Keratinocyte (primary cell): Measurements from ENCODE around the gene YPEL1. TPM values are rescaled to one million over a fixed set of nuclear protein-coding genes. Genes with fewer than 3 reads are reported as not detected.
"Not testable (repeated sequence)": the region's sequence is repeated elsewhere in the genome, so short reads cannot be mapped to it uniquely, and the experiment has no call there.

Source experiments
- DNase-seq: peaks from one replicate; pipeline ENCODE4 v3.0.0-alpha.2; 2011; ENCODE audit warnings: low read depth, missing footprints, low spot score
- FAIRE-seq: peaks from 2 replicates; lab custom pipeline; 2011; peaks lifted over from hg19 to GRCh38; lab: Jason Lieb, UNC
- H2AFZ ChIP-seq: 2 replicates; pipeline ENCODE4 v1.6.0; 2012; ENCODE audit warnings: low read length, control low read depth, inconsistent platforms; ENCODE audit not compliant: control insufficient read depth
- H3K27ac ChIP-seq: 2 replicates; pipeline ENCODE4 v1.5.1; 2011; ENCODE audit warnings: low read length; ENCODE audit not compliant: control insufficient read depth, insufficient read depth
- H3K27me3 ChIP-seq: 3 replicates; pipeline ENCODE4 v1.6.0; 2011; ENCODE audit warnings: low read length; ENCODE audit not compliant: control insufficient read depth, insufficient read depth; ENCODE audit errors: extremely low read depth
- H3K36me3 ChIP-seq, 2 experiments: 2 replicates in 1 of 2; 3 replicates in 1 of 2; pipeline ENCODE4 v1.5.1; 2011; ENCODE audit warnings: low read length in 2 of 2, mild to moderate bottlenecking in 1 of 2; ENCODE audit not compliant: control insufficient read depth in 2 of 2, insufficient read depth in 2 of 2; ENCODE audit errors: extremely low read depth in 1 of 2
- H3K4me1 ChIP-seq: 3 replicates; pipeline ENCODE4 v1.5.1; 2011; ENCODE audit warnings: low read length; ENCODE audit not compliant: control insufficient read depth, insufficient read depth; ENCODE audit errors: extremely low read depth
- H3K4me2 ChIP-seq: 3 replicates; pipeline ENCODE4 v1.6.0; 2011; ENCODE audit warnings: low read depth, low read length; ENCODE audit not compliant: control insufficient read depth, insufficient read depth; ENCODE audit errors: extremely low read depth
- H3K4me3 ChIP-seq, 3 experiments: fragments of 200-600 bp in 1 of 3; sonication (generic) in 1 of 3; 2 replicates in 2 of 3; 3 replicates in 1 of 3; pipeline ENCODE4 v1.5.1; 2011 to 2016; ENCODE audit warnings: low read length in 3 of 3, mild to moderate bottlenecking in 3 of 3, control low read depth in 2 of 3, inconsistent platforms in 1 of 3, low read depth in 1 of 3, mixed read lengths in 1 of 3, mixed run types in 1 of 3, moderate library complexity in 1 of 3; ENCODE audit not compliant: control insufficient read depth in 2 of 3, insufficient read depth in 2 of 3; ENCODE audit errors: extremely low read depth in 1 of 3
- H3K79me2 ChIP-seq: 2 replicates; pipeline ENCODE4 v1.6.0; 2012; ENCODE audit warnings: low read length; ENCODE audit not compliant: control insufficient read depth, insufficient read depth
- H3K9ac ChIP-seq: 3 replicates; pipeline ENCODE4 v1.6.0; 2011; ENCODE audit warnings: low read length; ENCODE audit not compliant: control insufficient read depth, insufficient read depth; ENCODE audit errors: extremely low read depth
- H3K9me1 ChIP-seq: 3 replicates; pipeline ENCODE4 v1.6.0; 2011; ENCODE audit warnings: low read length; ENCODE audit not compliant: control insufficient read depth, insufficient read depth; ENCODE audit errors: extremely low read depth
- H3K9me3 ChIP-seq: 2 replicates; pipeline ENCODE4 v1.5.1; 2012; ENCODE audit warnings: low read depth, low read length; ENCODE audit not compliant: control insufficient read depth
- H4K20me1 ChIP-seq: 3 replicates; pipeline ENCODE4 v1.6.0; 2011; ENCODE audit warnings: low read length; ENCODE audit not compliant: control insufficient read depth, insufficient read depth; ENCODE audit errors: extremely low read depth
- CTCF ChIP-seq, 3 experiments: IDR thresholded peaks in 1 of 3; conservative IDR thresholded peaks in 1 of 3; optimal IDR thresholded peaks in 1 of 3; 2 replicates in 2 of 3; 3 replicates in 1 of 3; pipeline versions ENCODE3 to v1.5.1; 2011; ENCODE audit warnings: low read length in 3 of 3, mild to moderate bottlenecking in 3 of 3, moderate library complexity in 2 of 3, control low read depth in 1 of 3, inconsistent platforms in 1 of 3; ENCODE audit not compliant: insufficient read depth in 2 of 3; ENCODE audit errors: extremely low read depth in 1 of 3
- EZH2 ChIP-seq: IDR thresholded peaks from one replicate; pipeline ENCODE4 v1.6.1; 2012; ENCODE audit warnings: inconsistent platforms, mild to moderate bottlenecking, low read length, moderate library complexity
- dilution Hi-C: fragments of 300-500 bp; cut with MboI; formaldehyde crosslinking; loops from one replicate; pipeline ENCODE4 v1.7.0; 2020; ENCODE audit warnings: low sequenced_read_pairs; ENCODE audit not compliant: extremely low pct_ligation_motif_present
- polyA plus RNA-seq, 5 experiments: library from polyadenylated mRNA; depleted of rRNA in 3 of 5; stranded (reverse) in 3 of 5; stranded (forward) in 1 of 5; unstranded in 1 of 5; fragments of >200 nt; gene quantifications; 1 replicate in 1 of 5; 2 replicates in 3 of 5; 3 replicates in 1 of 5; pipeline versions ENCODE4 v1.2.1 to v1.2.3, GENCODE V29; 2011 to 2012; ENCODE audit warnings: missing spikeins in 2 of 5, low read depth in 1 of 5, low replicate concordance in 1 of 5

Gene YPEL1
- polyA plus RNA-seq, 1 donor (not counting 4 experiments of a cell fraction or from before 2014, with no cell fraction given) = 0.03 TPM

GRCh38 chr22:21725956-21726649 lies 9.5 kb downstream of the YPEL1 start:
- no peak overlapping the region for H2AFZ ChIP-seq
- no peak overlapping the region for H3K4me3 ChIP-seq
- H4K20me1 ChIP-seq = no peaks in the 10 kb centered on the region
- no peak overlapping the region for H3K9ac ChIP-seq
- TF ChIP-seq CTCF (optimal IDR thresholded peaks at IDR 0.05 in 1 of 3, IDR thresholded peaks at IDR 0.05 in 1 of 3, conservative IDR thresholded peaks at IDR 0.05 in 1 of 3; ENCODE audit: extremely low read depth in 1 of 3, insufficient read depth in 2 of 3, low read length in 3 of 3) (no peak), EZH2 (no peak)
- H3K79me2 ChIP-seq = no peaks in the 10 kb centered on the region
- no peaks in the 10 kb centered on the region for H3K27me3 ChIP-seq
- dilution Hi-C loops = no loop called here
- FAIRE-seq = no peak
- H3K9me1 ChIP-seq = no peaks in the 10 kb centered on the region
- no peak overlapping the region for H3K4me2 ChIP-seq
- H3K27ac ChIP-seq = no peak overlapping the region
- no peaks in the 10 kb centered on the region for H3K4me1 ChIP-seq
- DNase-seq = no peak
- H3K36me3 ChIP-seq = no peaks in the 10 kb centered on the region
- no peaks in the 10 kb centered on the region for H3K9me3 ChIP-seq

GRCh38 chr22:21724496-21724895 lies 11.1 kb downstream of the YPEL1 start:
- H3K9me1 ChIP-seq, H3K9ac ChIP-seq, H3K27ac ChIP-seq, H3K4me1 ChIP-seq, H3K9me3 ChIP-seq, DNase-seq, H4K20me1 ChIP-seq, H3K79me2 ChIP-seq, FAIRE-seq, dilution Hi-C loops, H3K4me3 ChIP-seq, H3K4me2 ChIP-seq, H3K27me3 ChIP-seq, H2AFZ ChIP-seq, H3K36me3 ChIP-seq: not testable (repeated sequence)

- H3K9me3 ChIP-seq, H3K27me3 ChIP-seq, H3K4me2 ChIP-seq, H3K9me1 ChIP-seq, H3K4me1 ChIP-seq, H3K4me3 ChIP-seq, DNase-seq, H4K20me1 ChIP-seq, FAIRE-seq, H3K27ac ChIP-seq, H3K36me3 ChIP-seq, H3K9ac ChIP-seq, H2AFZ ChIP-seq, H3K79me2 ChIP-seq, dilution Hi-C loops: not testable (repeated sequence)
Measured at GRCh38 chr22:21721195-21721852, 14.3 kb downstream of the YPEL1 start.

- H2AFZ ChIP-seq, DNase-seq, H3K4me3 ChIP-seq: not testable (repeated sequence)
Measured at GRCh38 chr22:21720191-21720859, 15.3 kb downstream of the YPEL1 start.

More at GRCh38 chr22:21720191-21720859, 15.3 kb downstream of the YPEL1 start:
- H4K20me1 ChIP-seq, H3K36me3 ChIP-seq, H3K27ac ChIP-seq, FAIRE-seq, H3K9ac ChIP-seq, H3K4me2 ChIP-seq, H3K79me2 ChIP-seq, H3K4me1 ChIP-seq, H3K27me3 ChIP-seq, dilution Hi-C loops, H3K9me3 ChIP-seq, H3K9me1 ChIP-seq: not testable (repeated sequence)
